Liver (tissue), 9 donors: ENCODE measurements around the gene LTA4H. TPM values are rescaled to one million over a fixed set of nuclear protein-coding genes. Genes with fewer than 3 reads are reported as not detected.

Experiments used
- DNase-seq: peaks from one replicate; pipeline ENCODE4 v3.0.0-alpha.2; 2017; ENCODE audit warnings: low spot score
- H3K27ac ChIP-seq, 2 donors: one replicate each; pipeline ENCODE4 v1.7.0; 2013; ENCODE audit warnings: inconsistent platforms in 2 of 2, low read length in 2 of 2, control low read depth in 1 of 2, low read depth in 1 of 2, mild to moderate bottlenecking in 1 of 2
- H3K27me3 ChIP-seq, 4 donors: one replicate each; pipeline versions ENCODE4 v1.6.1 to v1.7.0; 2013; ENCODE audit warnings: low read length in 3 of 4, inconsistent platforms in 1 of 4, mild to moderate bottlenecking in 1 of 4, moderate library complexity in 1 of 4; ENCODE audit not compliant: control insufficient read depth in 4 of 4, insufficient read depth in 4 of 4
- H3K36me3 ChIP-seq, 4 donors: one replicate each; pipeline versions ENCODE4 v1.6.1 to v1.7.0; 2013; ENCODE audit warnings: low read length in 3 of 4, mild to moderate bottlenecking in 3 of 4, low read depth in 1 of 4, moderate library complexity in 1 of 4; ENCODE audit not compliant: control insufficient read depth in 4 of 4, insufficient read depth in 3 of 4
- H3K4me1 ChIP-seq, 4 donors: one replicate each; pipeline versions ENCODE4 v1.6.1 to v1.7.0; 2013; ENCODE audit warnings: low read length in 3 of 4, mild to moderate bottlenecking in 3 of 4, moderate library complexity in 1 of 4; ENCODE audit not compliant: control insufficient read depth in 4 of 4, insufficient read depth in 4 of 4
- H3K4me3 ChIP-seq, 3 donors: one replicate each; pipeline versions ENCODE4 v1.6.1 to v1.7.0; 2013; ENCODE audit warnings: low read length in 3 of 3, control low read depth in 1 of 3, low read depth in 1 of 3, mild to moderate bottlenecking in 1 of 3
- H3K9ac ChIP-seq, 2 donors: one replicate each; pipeline ENCODE4 v1.7.0; 2013; ENCODE audit warnings: low read length in 2 of 2, mild to moderate bottlenecking in 2 of 2, moderate library complexity in 2 of 2, control low read depth in 1 of 2, low read depth in 1 of 2
- H3K9me3 ChIP-seq, 4 donors: one replicate each; pipeline versions ENCODE4 v1.6.1 to v1.7.0; 2013; ENCODE audit warnings: low read length in 3 of 4; ENCODE audit not compliant: control insufficient read depth in 4 of 4
- CTCF ChIP-seq: fragments of 150-350 bp; IDR thresholded peaks from 2 replicates; pipeline ENCODE4 v1.5.1; 2017; ENCODE audit warnings: improper control_type of control experiment, low read depth, low read length; ENCODE audit not compliant: missing input control
- EGR1 ChIP-seq, 2 donors: IDR thresholded peaks; 2 replicates each; pipeline ENCODE4 v1.6.1; 2016 to 2018; ENCODE audit warnings: antibody characterized with exemption in 2 of 2, low read depth in 2 of 2
- FOXA1 ChIP-seq: IDR thresholded peaks from 2 replicates; pipeline ENCODE4 v1.6.1; 2016; ENCODE audit warnings: antibody characterized with exemption
- FOXA2 ChIP-seq: IDR thresholded peaks from 2 replicates; pipeline ENCODE4 v1.6.1; 2016; ENCODE audit warnings: antibody characterized with exemption
- GABPA ChIP-seq, 2 donors: IDR thresholded peaks in 1 of 2; conservative IDR thresholded peaks in 1 of 2; 2 replicates each; pipeline ENCODE4 v1.6.1; 2016; ENCODE audit warnings: antibody characterized with exemption in 2 of 2, mild to moderate bottlenecking in 1 of 2, moderate library complexity in 1 of 2
- HNF4A ChIP-seq, 2 donors: conservative IDR thresholded peaks; 2 replicates each; pipeline ENCODE4 v1.6.1; 2016; ENCODE audit warnings: antibody characterized with exemption in 2 of 2, mild to moderate bottlenecking in 2 of 2
- HNF4G ChIP-seq: IDR thresholded peaks from 2 replicates; pipeline ENCODE4 v1.6.1; 2016; ENCODE audit warnings: antibody characterized with exemption
- JUND ChIP-seq, 2 donors: IDR thresholded peaks; 2 replicates each; pipeline ENCODE4 v1.6.1; 2016; ENCODE audit warnings: antibody characterized with exemption in 2 of 2
- NR2F2 ChIP-seq: IDR thresholded peaks from 2 replicates; pipeline ENCODE4 v1.6.1; 2016; ENCODE audit warnings: antibody characterized with exemption
- RXRA ChIP-seq, 2 donors: IDR thresholded peaks; 2 replicates each; pipeline ENCODE4 v1.6.1; 2017 to 2018; ENCODE audit warnings: antibody characterized with exemption in 2 of 2, mild to moderate bottlenecking in 1 of 2
- SP1 ChIP-seq: IDR thresholded peaks from 2 replicates; pipeline ENCODE4 v1.6.1; 2018; ENCODE audit warnings: antibody characterized with exemption, mild to moderate bottlenecking
- TAF1 ChIP-seq: conservative IDR thresholded peaks from 2 replicates; pipeline ENCODE4 v1.6.1; 2016; ENCODE audit warnings: antibody characterized with exemption, mild to moderate bottlenecking
- YY1 ChIP-seq: IDR thresholded peaks from 2 replicates; pipeline ENCODE4 v1.6.1; 2016; ENCODE audit warnings: antibody characterized with exemption, mild to moderate bottlenecking
- WGBS: extraction: QIAGEN DNeasy Blood & Tissue Kit; methylation state at CpG from one replicate; pipeline ENCODE4 v1.1.7; 2013; 5-methylcytosine and 5-hydroxymethylcytosine counted together
- polyA plus RNA-seq, 2 donors: library from polyadenylated mRNA; stranded (reverse) in 1 of 2; unstranded in 1 of 2; fragments of 200-250 nt in 1 of 2; fragments of >200 nt in 1 of 2; fragmentation: Nextera tagmentation in 1 of 2; extraction: Ambion mirVana in 1 of 2; gene quantifications; one replicate each; pipeline versions ENCODE4 v1.2.1 to v1.2.3, GENCODE V29; 2013 to 2015
- total RNA-seq, 2 donors: library from RNA; depleted of rRNA; stranded (reverse); fragments of >200 nt; gene quantifications; one replicate each; pipeline ENCODE4 v1.2.3, GENCODE V29; 2014
- TF ChIP-seq, protein P1 (sequence below): IDR thresholded peaks from 2 replicates; pipeline ENCODE4 v1.6.1; 2016; ENCODE audit warnings: antibody characterized with exemption
- TF ChIP-seq, protein P2 (sequence below): IDR thresholded peaks from 2 replicates; pipeline ENCODE4 v1.6.1; 2016; ENCODE audit warnings: antibody characterized with exemption
- TF ChIP-seq, protein P3 (sequence below): IDR thresholded peaks from 2 replicates; pipeline ENCODE4 v1.6.1; 2016; ENCODE audit warnings: antibody characterized with exemption, mild to moderate bottlenecking
- TF ChIP-seq, protein P4 (sequence below): IDR thresholded peaks from 2 replicates; pipeline ENCODE4 v1.6.1; 2016; ENCODE audit warnings: antibody characterized with exemption
- donor health status: healthy.
- donor health status: healthy.
- donor health status: healthy.
- donor health status: healthy.
- donor health status: healthy.

The LTA4H gene
- total and polyA plus RNA-seq, 4 donors = 16.6 to 34.5 (median 20.9) TPM

- no peaks in the 10 kb centered on the region for H3K4me1 ChIP-seq
- WGBS = 98% methylated on average over 1 of the region's 1 CpG
- TF ChIP-seq RXRA (IDR thresholded peaks at IDR 0.05) = no peak
- no peak for TF ChIP-seq SP1
- TF ChIP-seq GABPA (IDR thresholded peaks at IDR 0.05 in 1 of 2, conservative IDR thresholded peaks at IDR 0.05 in 1 of 2) = no peak
- TF ChIP-seq NR2F2 = no peak
- no peak for TF ChIP-seq HNF4G
- no peak for TF ChIP-seq CTCF
- no peak for TF ChIP-seq YY1
- no peak overlapping the region for H3K4me3 ChIP-seq
- no peak overlapping the region for H3K9ac ChIP-seq
- no peaks in the 10 kb centered on the region for H3K9me3 ChIP-seq
- no peak overlapping the region for H3K27ac ChIP-seq
- peaks cover 4 to 38% (median 18%) of the 10 kb centered on the region in 4 donors for H3K36me3 ChIP-seq
- H3K27me3 ChIP-seq = no peaks in the 10 kb centered on the region
- no peak for DNase-seq
These were observed 9.1 kb downstream of the LTA4H start for GRCh38 chr12:96026331-96026730.

GRCh38 chr12:96025518-96025917, 9.9 kb downstream of the LTA4H start:
- Histone ChIP-seq H3K27me3 (no peaks in the 10 kb centered on the region), H3K36me3 (peaks cover 4 to 38% (median 18%) of the 10 kb centered on the region in 4 donors), H3K27ac (no peak overlapping the region), H3K9ac (no peak overlapping the region), H3K4me1 (no peaks in the 10 kb centered on the region), H3K9me3 (no peaks in the 10 kb centered on the region), H3K4me3 (no peak overlapping the region)
- no peak for TF ChIP-seq HNF4G
- TF ChIP-seq HNF4A (conservative IDR thresholded peaks at IDR 0.05) = no peak
- TF ChIP-seq, protein P1, sequence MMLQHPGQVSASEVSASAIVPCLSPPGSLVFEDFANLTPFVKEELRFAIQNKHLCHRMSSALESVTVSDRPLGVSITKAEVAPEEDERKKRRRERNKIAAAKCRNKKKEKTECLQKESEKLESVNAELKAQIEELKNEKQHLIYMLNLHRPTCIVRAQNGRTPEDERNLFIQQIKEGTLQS = no peak
- TF ChIP-seq FOXA1 = no peak
- TF ChIP-seq YY1 = no peak
- TF ChIP-seq, protein P2, sequence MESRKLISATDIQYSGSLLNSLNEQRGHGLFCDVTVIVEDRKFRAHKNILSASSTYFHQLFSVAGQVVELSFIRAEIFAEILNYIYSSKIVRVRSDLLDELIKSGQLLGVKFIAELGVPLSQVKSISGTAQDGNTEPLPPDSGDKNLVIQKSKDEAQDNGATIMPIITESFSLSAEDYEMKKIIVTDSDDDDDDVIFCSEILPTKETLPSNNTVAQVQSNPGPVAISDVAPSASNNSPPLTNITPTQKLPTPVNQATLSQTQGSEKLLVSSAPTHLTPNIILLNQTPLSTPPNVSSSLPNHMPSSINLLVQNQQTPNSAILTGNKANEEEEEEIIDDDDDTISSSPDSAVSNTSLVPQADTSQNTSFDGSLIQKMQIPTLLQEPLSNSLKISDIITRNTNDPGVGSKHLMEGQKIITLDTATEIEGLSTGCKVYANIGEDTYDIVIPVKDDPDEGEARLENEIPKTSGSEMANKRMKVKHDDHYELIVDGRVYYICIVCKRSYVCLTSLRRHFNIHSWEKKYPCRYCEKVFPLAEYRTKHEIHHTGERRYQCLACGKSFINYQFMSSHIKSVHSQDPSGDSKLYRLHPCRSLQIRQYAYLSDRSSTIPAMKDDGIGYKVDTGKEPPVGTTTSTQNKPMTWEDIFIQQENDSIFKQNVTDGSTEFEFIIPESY = no peak
- TF ChIP-seq GABPA (IDR thresholded peaks at IDR 0.05 in 1 of 2, conservative IDR thresholded peaks at IDR 0.05 in 1 of 2) = no peak
- no peak for TF ChIP-seq CTCF
- TF ChIP-seq EGR1 (IDR thresholded peaks at IDR 0.05; ENCODE audit: low read depth in 2 of 2) = no peak
- TF ChIP-seq TAF1 = no peak
- no peak for TF ChIP-seq SP1
- TF ChIP-seq, protein P3, sequence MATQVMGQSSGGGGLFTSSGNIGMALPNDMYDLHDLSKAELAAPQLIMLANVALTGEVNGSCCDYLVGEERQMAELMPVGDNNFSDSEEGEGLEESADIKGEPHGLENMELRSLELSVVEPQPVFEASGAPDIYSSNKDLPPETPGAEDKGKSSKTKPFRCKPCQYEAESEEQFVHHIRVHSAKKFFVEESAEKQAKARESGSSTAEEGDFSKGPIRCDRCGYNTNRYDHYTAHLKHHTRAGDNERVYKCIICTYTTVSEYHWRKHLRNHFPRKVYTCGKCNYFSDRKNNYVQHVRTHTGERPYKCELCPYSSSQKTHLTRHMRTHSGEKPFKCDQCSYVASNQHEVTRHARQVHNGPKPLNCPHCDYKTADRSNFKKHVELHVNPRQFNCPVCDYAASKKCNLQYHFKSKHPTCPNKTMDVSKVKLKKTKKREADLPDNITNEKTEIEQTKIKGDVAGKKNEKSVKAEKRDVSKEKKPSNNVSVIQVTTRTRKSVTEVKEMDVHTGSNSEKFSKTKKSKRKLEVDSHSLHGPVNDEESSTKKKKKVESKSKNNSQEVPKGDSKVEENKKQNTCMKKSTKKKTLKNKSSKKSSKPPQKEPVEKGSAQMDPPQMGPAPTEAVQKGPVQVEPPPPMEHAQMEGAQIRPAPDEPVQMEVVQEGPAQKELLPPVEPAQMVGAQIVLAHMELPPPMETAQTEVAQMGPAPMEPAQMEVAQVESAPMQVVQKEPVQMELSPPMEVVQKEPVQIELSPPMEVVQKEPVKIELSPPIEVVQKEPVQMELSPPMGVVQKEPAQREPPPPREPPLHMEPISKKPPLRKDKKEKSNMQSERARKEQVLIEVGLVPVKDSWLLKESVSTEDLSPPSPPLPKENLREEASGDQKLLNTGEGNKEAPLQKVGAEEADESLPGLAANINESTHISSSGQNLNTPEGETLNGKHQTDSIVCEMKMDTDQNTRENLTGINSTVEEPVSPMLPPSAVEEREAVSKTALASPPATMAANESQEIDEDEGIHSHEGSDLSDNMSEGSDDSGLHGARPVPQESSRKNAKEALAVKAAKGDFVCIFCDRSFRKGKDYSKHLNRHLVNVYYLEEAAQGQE = no peak
- no peak for TF ChIP-seq RXRA (IDR thresholded peaks at IDR 0.05)
- no peak for TF ChIP-seq JUND (IDR thresholded peaks at IDR 0.05)
- TF ChIP-seq NR2F2 = no peak
- TF ChIP-seq FOXA2 = no peak
- TF ChIP-seq, protein P4, sequence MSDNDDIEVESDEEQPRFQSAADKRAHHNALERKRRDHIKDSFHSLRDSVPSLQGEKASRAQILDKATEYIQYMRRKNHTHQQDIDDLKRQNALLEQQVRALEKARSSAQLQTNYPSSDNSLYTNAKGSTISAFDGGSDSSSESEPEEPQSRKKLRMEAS = no peak
- no peak for DNase-seq
- WGBS = 98% methylated on average over 4 of the region's 4 CpGs
